H54 (cell line): ENCODE results near the gene SYT7.

Source experiments
- DNase-seq: peaks from one replicate; pipeline ENCODE4 v3.0.0; 2011; ENCODE audit warnings: low spot score, mixed read lengths; ENCODE audit not compliant: insufficient read length
- FAIRE-seq: peaks from 3 replicates; lab custom pipeline; 2011; peaks lifted over from hg19 to GRCh38; lab: Jason Lieb, UNC
- POLR2A ChIP-seq: IDR thresholded peaks from 2 replicates; pipeline ENCODE4 v1.6.1; 2011; ENCODE audit warnings: low read depth, mild to moderate bottlenecking, low read length

SYT7 gene

DNA sequence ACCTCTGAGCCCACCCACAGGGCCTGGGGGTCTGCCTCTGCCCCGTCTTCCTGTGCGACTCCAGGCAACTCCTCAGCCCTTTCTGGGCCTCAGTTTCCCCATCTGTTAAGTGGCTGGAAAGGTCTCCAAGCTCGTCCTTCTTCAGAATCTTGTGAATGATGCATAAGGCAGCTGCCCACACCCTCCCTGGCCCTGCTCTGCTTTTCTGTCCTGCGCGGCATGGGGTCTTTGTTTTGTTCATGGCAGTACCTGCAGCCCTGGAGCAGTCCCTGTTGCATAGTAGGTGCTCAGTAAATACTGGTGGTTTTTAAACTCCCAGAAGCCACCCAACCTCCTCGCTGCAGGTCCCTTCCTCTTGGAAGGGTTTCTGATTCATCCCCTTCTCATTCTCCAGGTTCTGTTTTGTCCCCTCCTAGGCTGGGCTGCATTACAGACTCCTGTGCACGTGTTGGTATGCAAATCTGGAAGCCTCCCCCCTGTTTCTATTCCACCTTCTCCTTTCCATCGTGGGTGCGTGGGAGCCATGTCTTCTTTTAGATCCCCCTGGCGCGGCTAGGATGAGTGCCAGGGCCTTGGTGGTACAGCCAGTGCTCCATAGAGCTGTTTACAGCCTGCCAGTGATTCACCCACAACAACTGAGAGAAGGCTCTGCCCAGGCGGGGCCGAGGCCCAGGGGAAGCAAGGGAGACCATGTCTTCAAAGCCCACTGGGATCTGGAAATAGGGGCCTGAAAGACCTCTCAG lies 19.3 kb upstream of the SYT7 start:
- DNase-seq (no peak), FAIRE-seq (no peak)
- TF ChIP-seq POLR2A: no peak

DNA sequence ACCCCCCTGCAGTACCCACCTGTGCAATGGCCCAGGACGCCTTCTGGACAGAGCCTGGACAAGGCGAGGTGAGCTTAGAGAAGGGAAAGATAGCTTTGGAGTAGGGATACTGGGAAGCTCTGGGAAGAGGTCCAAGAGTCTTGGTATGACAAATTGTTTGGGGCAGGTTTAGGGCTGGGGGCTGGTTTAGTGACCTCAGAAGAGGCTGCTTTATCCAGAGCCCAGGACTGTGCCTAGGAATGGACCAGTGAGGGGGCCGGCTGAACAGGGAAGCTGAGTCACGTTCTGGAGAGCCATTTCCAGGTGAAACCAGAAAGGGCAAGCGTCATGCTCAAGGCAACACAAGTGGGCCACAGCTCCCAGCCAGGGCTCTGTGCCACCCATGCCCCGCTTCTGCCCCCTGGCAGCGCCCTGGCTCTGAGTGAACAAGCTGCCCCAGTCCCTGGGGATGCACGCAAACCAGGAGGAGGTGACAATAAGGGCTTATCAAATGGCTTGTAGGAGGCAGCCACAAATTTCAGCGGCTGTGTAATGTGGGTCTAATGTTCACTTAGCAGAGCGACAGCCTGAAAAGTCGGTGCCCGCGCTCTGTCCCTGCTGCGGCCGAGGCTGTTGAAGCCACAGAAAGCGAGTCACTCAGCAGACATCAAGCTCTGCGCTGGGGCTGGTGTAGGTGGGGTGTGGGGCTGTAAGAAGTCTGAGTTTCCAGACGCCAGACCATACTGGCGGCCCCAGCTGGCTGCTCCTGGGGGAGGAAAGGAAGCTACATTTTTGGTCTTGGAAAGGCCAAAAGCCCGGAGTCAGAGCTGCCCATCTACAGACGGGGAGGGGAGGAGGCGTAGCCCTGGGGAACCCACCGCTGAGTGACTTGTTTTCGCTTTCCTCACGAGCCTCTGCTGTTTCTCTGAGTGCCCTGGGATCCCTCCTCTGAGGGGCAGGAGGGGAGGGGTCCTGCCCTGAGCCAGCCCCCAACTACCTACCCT lies 18.3 kb upstream of the SYT7 start:
- no peak for DNase-seq
- FAIRE-seq: no peak
- TF ChIP-seq POLR2A: no peak

- TF ChIP-seq POLR2A: no peak
- no peak for FAIRE-seq
- no peak for DNase-seq
Measured at GRCh38 chr11:61598374-61598773, 17.5 kb upstream of the SYT7 start.

DNA sequence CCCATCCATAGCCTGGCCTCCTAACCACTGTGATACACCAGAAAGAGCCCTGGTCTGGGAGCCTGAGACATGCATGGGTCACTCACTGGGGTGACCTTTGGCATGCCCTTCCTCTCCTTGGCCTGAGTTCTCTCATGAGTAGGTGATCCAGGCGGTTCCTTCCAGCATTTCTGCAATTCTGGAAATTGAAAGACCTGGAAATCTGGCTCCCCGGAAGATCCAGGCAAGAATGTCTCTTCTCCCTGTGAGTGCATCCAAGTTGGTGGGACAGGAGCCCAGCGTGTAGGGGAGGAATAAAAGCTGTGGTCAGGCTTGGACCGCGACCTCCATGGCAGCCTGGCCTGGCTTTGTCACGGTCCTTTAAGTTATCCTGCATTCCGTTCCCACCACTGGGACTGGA lies 16.1 kb upstream of the SYT7 start:
- TF ChIP-seq POLR2A: no peak
- FAIRE-seq: no peak
- no peak for DNase-seq

GRCh38 chr11:61596542-61596941 lies 15.7 kb upstream of the SYT7 start:
- no peak for FAIRE-seq
- DNase-seq: no peak
- TF ChIP-seq POLR2A: no peak

DNA sequence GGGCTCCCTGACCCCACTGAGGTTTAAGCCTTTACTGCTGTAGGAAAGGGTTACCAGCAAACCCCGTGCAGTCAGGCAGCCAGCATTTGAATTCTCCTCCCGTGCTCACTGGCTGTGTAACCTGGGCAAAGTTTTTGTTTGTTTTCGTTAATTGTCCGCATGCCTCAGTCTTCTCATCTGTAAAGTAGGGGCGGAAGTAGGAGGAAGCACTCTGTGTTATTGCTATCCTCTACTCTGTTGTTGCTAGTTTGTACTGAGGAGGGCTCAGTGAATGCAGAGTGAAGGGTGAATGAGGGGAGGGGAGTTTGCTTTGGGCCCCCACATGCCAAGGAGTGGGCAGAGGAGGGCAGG lies 14.0 kb upstream of the SYT7 start:
- no peak for FAIRE-seq
- DNase-seq: no peak
- no peak for TF ChIP-seq POLR2A

- FAIRE-seq (no peak), DNase-seq (no peak)
- TF ChIP-seq POLR2A: no peak
Measured at GRCh38 chr11:61593151-61593550, 12.3 kb upstream of the SYT7 start.

DNA sequence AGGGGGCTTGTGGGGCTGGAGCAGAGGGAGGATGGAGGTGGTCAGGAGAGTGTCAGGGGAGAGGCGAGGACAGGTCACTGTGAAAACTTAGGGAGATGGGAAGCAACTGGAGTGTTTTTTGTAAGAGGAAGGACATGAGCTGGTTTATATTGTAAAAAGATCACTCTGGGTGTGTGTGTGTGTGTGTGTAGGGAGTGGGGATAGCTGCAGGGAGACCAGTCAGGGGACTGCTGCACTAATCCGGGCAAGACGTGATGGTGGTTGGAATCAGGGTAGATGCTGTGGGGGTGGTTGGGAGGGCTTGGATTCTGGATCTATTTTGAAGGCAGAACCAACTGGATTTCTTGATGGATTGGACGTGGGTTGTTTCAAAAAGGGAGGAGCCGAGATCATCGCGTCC lies 11.3 kb upstream of the SYT7 start:
- no peak for FAIRE-seq
- no peak for TF ChIP-seq POLR2A
- DNase-seq: no peak

DNA sequence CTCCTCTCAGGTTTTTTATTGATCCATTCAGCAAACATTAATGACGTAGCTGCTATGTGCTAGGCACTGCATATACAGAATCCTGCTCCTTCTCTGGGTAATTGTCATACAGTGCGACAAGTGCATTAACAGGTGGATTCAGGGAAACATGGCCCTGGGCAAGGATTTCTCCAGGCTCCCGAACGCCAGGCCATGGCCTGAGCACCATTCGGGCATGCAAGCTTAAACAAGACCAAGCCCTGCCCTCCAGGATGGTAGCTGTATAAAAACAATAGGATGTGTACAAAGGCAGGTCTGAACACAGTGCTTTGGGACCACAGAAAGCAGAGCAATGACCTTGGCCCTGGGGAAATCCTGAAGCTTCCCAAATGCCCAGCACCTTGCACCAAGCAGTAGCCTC lies 9.1 kb upstream of the SYT7 start:
- FAIRE-seq (no peak), DNase-seq (no peak)
- no peak for TF ChIP-seq POLR2A

- FAIRE-seq (no peak), DNase-seq (no peak)
- TF ChIP-seq POLR2A: no peak
Measured at GRCh38 chr11:61588728-61589191, 7.9 kb upstream of the SYT7 start.

- TF ChIP-seq POLR2A: no peak
- DNase-seq: peak; percentile 74
Measured at GRCh38 chr11:61587951-61588727, 7.3 kb upstream of the SYT7 start.

DNA sequence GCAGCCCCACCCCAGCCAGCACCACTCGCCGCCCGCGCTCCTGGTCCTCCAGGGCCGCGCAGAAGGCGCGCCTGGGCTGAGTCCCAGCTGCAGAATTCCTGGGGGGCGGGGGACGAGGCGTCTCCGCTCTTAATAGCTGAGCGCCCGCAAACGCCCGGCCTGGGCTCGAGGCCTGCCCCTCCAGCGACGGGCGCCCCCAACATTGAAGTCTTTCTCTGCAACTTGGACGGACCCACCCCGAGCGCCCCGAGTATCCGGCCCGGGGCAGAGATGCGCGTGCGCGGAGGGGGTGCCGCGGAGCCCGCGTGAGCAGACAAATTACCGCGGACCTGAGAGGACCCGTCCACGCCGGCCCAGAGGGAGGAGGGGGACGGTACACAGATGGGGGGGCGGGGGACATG lies 6.7 kb upstream of the SYT7 start:
- FAIRE-seq (no peak), DNase-seq (no peak)
- TF ChIP-seq POLR2A: no peak

More at GRCh38 chr11:61587951-61588727, 7.3 kb upstream of the SYT7 start:
- FAIRE-seq: no peak

GRCh38 chr11:61586792-61587430 lies 6.0 kb upstream of the SYT7 start:
- FAIRE-seq: no peak
- DNase-seq: no peak
- no peak for TF ChIP-seq POLR2A

GRCh38 chr11:61585115-61585514 lies 4.2 kb upstream of the SYT7 start:
- FAIRE-seq (no peak), DNase-seq (no peak)
- no peak for TF ChIP-seq POLR2A
